ENCODE data around the gene TEX19.

TEX19 gene

DNA sequence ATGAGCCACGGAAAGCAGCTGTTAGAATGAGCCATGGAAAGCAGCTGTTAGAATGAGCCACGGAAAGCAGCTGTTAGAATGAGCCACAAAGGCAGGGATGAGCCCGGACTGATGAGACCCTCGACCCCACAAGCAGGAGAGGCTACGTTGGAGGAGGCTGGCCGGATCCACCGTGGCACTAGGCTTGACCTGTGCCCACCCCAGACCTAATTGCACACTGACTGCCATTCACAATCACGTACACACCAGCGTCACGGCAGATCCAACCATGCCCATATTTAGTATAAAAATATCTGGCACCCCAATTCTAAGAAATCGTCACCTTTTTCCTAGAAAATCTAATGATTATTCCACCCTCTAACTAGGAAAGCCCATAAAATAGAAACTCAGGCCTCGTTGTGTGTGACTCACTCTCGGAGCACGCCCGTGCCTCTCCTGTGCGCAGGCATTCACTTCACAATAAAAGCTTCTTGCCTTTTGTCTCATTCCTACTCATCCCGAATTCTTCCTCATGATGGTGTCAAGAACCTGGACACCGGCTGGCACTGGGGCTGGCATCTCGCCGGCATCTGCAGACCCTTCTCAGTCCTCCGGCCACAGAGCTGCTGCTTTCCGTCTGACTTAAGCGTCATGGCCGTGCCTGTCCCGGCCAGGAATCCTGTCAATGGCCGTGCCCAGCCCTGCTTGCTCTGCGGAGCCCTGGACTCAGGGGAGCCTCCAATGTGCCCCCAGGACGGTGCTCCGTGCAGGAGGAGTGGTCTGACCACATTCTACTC, 20.0 kb upstream of the TEX19 start:
- DNase-seq (ENCODE audit: extremely low spot score), result no peak
- CTCF ChIA-PET, result interaction anchor here (1.7 to 3.8 kb wide), 2 partner anchors 11 to 13 kb away, joined by 5 to 16 read pairs; no protein-coding TSS in a partner anchor
- POLR2A ChIA-PET, result no interaction called here

DNA sequence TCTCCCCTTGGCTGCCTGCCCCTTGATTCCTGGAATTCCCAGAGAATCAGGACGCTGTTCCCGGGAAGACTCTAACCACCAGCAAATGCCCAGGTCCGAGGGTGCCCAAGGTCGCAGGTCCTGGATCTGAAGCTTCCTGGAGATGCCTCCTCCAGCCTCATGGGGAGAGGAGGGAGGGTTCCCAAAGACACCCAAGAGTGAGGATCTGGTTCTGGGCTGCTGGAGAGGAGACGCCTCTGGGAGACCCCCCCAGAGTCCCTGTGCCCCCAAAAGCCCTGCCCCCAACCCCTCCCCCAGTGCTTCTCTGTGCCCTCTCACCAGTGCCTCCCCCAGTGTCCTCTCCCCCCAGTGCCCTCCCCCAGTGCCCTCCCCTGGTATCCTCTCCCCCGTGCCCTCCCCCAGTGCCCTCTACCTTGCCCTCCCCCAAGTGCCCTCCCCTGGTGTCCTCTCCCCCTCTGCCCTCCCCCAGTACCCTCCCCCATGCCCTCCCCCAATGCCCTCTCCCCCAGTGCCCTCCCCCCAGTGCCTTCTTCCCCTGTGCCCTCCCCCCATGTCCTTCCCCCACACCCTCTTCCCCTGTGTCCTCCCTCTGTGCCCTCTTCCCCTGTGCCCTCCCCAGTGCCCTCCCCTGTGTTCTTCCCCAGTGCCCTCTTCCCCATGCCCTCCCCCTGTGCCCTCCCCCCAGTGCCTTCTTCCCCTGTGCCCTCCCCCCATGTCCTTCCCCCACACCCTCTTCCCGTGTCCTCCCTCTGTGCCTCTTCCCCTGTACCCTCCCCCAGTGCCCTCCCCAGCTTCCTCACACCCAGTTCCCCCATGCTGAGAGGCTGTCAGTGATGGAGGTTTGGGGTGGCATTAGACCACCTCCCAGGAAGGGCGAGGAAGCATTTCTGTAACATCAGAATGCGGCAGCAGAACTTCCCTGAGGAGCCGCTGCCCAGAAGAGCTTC, 19.1 kb upstream of the TEX19 start:
- ChIA-PET POLR2A (no interaction called here), CTCF (interaction anchor here (3.8 kb wide), 1 partner anchor 10 kb away, joined by 16 read pairs; no protein-coding TSS in a partner anchor)
- TF ChIP-seq, protein P1, sequence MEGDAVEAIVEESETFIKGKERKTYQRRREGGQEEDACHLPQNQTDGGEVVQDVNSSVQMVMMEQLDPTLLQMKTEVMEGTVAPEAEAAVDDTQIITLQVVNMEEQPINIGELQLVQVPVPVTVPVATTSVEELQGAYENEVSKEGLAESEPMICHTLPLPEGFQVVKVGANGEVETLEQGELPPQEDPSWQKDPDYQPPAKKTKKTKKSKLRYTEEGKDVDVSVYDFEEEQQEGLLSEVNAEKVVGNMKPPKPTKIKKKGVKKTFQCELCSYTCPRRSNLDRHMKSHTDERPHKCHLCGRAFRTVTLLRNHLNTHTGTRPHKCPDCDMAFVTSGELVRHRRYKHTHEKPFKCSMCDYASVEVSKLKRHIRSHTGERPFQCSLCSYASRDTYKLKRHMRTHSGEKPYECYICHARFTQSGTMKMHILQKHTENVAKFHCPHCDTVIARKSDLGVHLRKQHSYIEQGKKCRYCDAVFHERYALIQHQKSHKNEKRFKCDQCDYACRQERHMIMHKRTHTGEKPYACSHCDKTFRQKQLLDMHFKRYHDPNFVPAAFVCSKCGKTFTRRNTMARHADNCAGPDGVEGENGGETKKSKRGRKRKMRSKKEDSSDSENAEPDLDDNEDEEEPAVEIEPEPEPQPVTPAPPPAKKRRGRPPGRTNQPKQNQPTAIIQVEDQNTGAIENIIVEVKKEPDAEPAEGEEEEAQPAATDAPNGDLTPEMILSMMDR (IDR thresholded peaks at IDR 0.05; ENCODE audit: control extremely low read depth, extremely low read depth, low read depth, missing control alignments), result no peak
- no peak for DNase-seq (ENCODE audit: extremely low spot score)

More for the DNA sequence above, 20.0 kb upstream of the TEX19 start:
- TF ChIP-seq, protein P1 (IDR thresholded peaks at IDR 0.05; ENCODE audit: control extremely low read depth, extremely low read depth, low read depth, missing control alignments), result no peak

DNA sequence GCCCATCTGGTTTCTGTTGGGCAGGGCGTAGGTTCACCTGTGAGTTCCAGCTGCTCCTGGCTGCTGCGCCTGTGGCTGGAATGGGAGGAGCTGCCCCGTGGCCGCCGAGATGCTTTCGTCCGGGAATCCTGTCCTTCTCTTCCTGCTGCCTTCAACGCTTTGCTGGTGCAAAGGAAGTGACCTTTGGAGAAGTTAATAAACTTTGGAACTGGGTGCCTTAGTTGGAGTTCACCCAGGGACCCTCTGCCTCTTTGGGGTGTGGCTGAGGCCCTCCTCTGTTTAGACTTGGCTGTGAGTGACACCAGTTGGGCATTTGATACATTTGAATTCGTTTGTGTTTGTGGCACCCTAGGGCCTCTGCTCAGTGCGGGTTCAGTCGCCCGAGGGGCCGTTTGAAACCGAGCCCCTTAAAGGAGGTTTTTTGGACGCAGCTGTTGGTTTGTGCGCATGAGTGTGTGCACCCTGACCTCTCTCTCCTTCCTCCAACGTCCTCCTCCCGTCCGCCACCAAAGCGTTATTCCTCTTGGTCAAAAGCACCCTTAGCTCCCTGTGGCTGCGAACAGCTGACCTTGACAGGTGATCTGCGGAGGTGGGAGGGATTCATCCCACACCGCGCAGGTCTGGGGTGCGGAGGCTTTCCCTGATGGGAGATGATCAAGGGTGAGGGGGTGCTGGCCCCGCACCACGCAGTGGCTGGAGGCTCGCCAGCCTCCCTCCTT, 16.5 kb upstream of the TEX19 start:
- TF ChIP-seq, protein P1 (IDR thresholded peaks at IDR 0.05; ENCODE audit: control extremely low read depth, extremely low read depth, low read depth, missing control alignments), result no peak
- DNase-seq (ENCODE audit: extremely low spot score), result no peak
- POLR2A ChIA-PET, result no interaction called here
- CTCF ChIA-PET, result interaction anchor here (1.0 kb wide), 1 partner anchor 8 kb away, joined by 3 read pairs; no protein-coding TSS in a partner anchor

DNA sequence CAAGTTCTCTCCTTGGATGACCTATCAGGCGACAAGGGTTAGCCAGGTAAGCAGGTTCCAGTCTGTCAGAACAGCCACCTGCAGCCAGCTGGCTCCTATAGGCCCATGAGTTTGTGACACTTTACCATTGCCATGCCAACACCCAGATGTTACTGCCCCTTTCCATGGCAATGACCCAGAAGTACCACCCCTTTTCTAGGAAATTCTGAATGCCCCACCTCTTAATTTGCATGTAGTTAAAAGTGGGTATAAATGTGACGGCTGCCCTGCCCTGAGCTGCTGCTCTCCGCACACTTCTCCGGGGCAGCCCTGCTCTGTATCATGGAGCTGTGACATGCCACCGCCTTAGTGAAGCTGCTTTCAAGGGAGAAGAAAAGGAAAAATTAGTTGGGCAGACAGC, 15.5 kb upstream of the TEX19 start:
- ChIA-PET POLR2A (interaction anchor here (0.6 kb wide), 1 partner anchor 43 kb away, joined by 4 read pairs; no protein-coding TSS in a partner anchor), CTCF (interaction anchor here (0.7 to 1.2 kb wide), 4 partner anchors 9 to 44 kb away, joined by 3 to 4 read pairs (median 3); no protein-coding TSS in a partner anchor)
- no peak for DNase-seq (ENCODE audit: extremely low spot score)
- TF ChIP-seq, protein P1 (IDR thresholded peaks at IDR 0.05; ENCODE audit: control extremely low read depth, extremely low read depth, low read depth, missing control alignments), result no peak

DNA sequence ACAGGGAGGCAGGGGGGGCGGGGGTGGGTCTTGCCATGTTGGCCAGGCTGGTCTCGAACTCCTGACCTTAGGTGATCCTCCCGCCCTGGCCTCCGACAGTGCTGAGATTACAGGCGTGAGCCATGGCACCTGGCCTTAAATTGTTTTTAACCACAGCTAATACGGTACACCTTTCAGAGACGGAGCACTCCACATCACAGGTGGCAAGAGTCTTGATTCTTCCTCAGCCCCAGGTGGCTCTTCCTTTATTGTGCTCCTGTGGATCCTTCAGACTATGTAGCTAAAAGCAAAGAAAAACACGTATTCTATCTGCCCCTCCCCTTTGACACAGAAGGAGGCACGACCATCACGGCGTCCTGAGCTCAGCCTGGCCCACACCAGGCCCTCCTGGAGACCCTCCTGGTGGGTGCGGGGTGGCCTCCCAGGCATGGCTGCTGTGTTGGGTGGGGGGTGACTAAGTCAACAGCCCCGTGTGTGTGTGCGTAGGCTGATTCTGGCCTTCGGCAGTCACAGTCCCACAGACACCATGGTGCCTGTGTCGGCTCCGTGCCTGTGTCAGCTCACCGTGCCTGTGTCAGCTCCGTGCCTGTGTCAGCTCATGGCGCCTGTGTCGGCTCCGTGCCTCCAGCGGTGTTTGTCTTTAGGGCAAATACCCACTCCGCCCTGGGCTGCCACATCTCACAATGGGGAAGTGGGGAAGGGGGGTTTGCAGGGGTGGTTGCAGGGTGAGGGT, 14.7 kb upstream of the TEX19 start:
- DNase-seq (ENCODE audit: extremely low spot score), result no peak
- POLR2A ChIA-PET, result no interaction called here
- CTCF ChIA-PET, result interaction anchor here (0.7 to 1.2 kb wide), 6 partner anchors 9 to 209 kb away, joined by 3 to 4 read pairs (median 3); no protein-coding TSS in a partner anchor
- TF ChIP-seq, protein P1 (IDR thresholded peaks at IDR 0.05; ENCODE audit: control extremely low read depth, extremely low read depth, low read depth, missing control alignments), result no peak

Measured in GM10248 (cell line).